HepG2 (cell line): ENCODE data around the gene CAGE1. TPM values are rescaled to one million over a fixed set of nuclear protein-coding genes. Genes with fewer than 3 reads are reported as not detected.

Experiments used
- ATAD3A ChIP-seq: sonication (generic); formaldehyde crosslinking; IDR thresholded peaks from 2 replicates; pipeline ENCODE4 v1.4.0; 2020; ENCODE audit warnings: missing genetic modification reagents
- CREB1 ChIP-seq, 2 experiments: fragments of 450-650 bp in 1 of 2; IDR thresholded peaks; 2 replicates each; pipeline ENCODE4 v1.6.1; 2016 to 2017; ENCODE audit warnings: control low read depth in 1 of 2, mild to moderate bottlenecking in 1 of 2, missing compliant biosample characterization in 1 of 2, missing genetic modification characterization in 1 of 2
- EZH2 ChIP-seq: conservative IDR thresholded peaks from 2 replicates; pipeline ENCODE4 v1.6.1; 2012; ENCODE audit warnings: mild to moderate bottlenecking, low read depth, low read length, moderate library complexity
- FOXK2 ChIP-seq: fragments of 450-650 bp; IDR thresholded peaks from 2 replicates; pipeline ENCODE4 v1.6.1; 2016
- KAT8 ChIP-seq: IDR thresholded peaks from 2 replicates; pipeline ENCODE4 v1.6.1; 2016; ENCODE audit warnings: missing genetic modification reagents, missing compliant biosample characterization
- MED1 ChIP-seq: sonication (generic); formaldehyde crosslinking; IDR thresholded peaks from 2 replicates; pipeline ENCODE4 v1.4.0; 2020; ENCODE audit warnings: missing genetic modification reagents
- NCOA1 ChIP-seq: sonication (generic); formaldehyde crosslinking; IDR thresholded peaks from 2 replicates; pipeline ENCODE4 v1.9.0; 2021; ENCODE audit warnings: missing genetic modification reagents
- PAF1 ChIP-seq: IDR thresholded peaks from 2 replicates; pipeline ENCODE4 v1.6.1; 2016; ENCODE audit warnings: missing genetic modification reagents, missing compliant biosample characterization
- PHB2 ChIP-seq: fragments of 450-650 bp; IDR thresholded peaks from 2 replicates; pipeline ENCODE4 v1.6.1; 2018; ENCODE audit not compliant: partially characterized antibody
- SOX13 ChIP-seq, 3 experiments: fragments of 450-650 bp in 1 of 3; sonication (generic) in 1 of 3; formaldehyde crosslinking in 1 of 3; IDR thresholded peaks in 2 of 3; conservative IDR thresholded peaks in 1 of 3; 2 replicates each; pipeline versions ENCODE4 v1.5.0 to v1.6.1; 2016 to 2020; ENCODE audit warnings: antibody characterized with exemption in 1 of 3, mild to moderate bottlenecking in 1 of 3, missing compliant biosample characterization in 1 of 3, missing genetic modification reagents in 1 of 3, moderate library complexity in 1 of 3
- TSC22D2 ChIP-seq: sonication (generic); formaldehyde crosslinking; IDR thresholded peaks from 2 replicates; pipeline ENCODE4 v1.5.1; 2020; ENCODE audit warnings: missing genetic modification reagents, mild to moderate bottlenecking, borderline replicate concordance
- ZC3H4 ChIP-seq: sonication (generic); formaldehyde crosslinking; IDR thresholded peaks from 2 replicates; pipeline ENCODE4 v1.4.0; 2020; ENCODE audit warnings: missing genetic modification reagents, borderline replicate concordance
- ZMYM2 ChIP-seq: sonication (generic); formaldehyde crosslinking; IDR thresholded peaks from 2 replicates; pipeline ENCODE4 v1.8.0; 2022; ENCODE audit warnings: mild to moderate bottlenecking, missing genetic modification reagents
- ZNF234 ChIP-seq: sonication (generic); formaldehyde crosslinking; conservative IDR thresholded peaks from 2 replicates; pipeline ENCODE4 v1.5.1; 2020; ENCODE audit warnings: mild to moderate bottlenecking, missing genetic modification reagents
- ZNF430 ChIP-seq: sonication (generic); formaldehyde crosslinking; IDR thresholded peaks from 2 replicates; pipeline ENCODE4 v1.9.0; 2021; ENCODE audit warnings: mild to moderate bottlenecking, missing genetic modification reagents
- ZNF547 ChIP-seq: sonication (generic); formaldehyde crosslinking; IDR thresholded peaks from 2 replicates; pipeline ENCODE4 v1.5.1; 2020; ENCODE audit warnings: mild to moderate bottlenecking, missing genetic modification reagents
- ZNF646 ChIP-seq: sonication (generic); formaldehyde crosslinking; IDR thresholded peaks from 2 replicates; pipeline ENCODE4 v1.9.0; 2021; ENCODE audit warnings: mild to moderate bottlenecking, missing genetic modification reagents
- ZNF772 ChIP-seq: sonication (generic); formaldehyde crosslinking; IDR thresholded peaks from 2 replicates; pipeline ENCODE4 v1.5.0; 2020; ENCODE audit warnings: mild to moderate bottlenecking, missing genetic modification reagents
- ZSCAN22 ChIP-seq: sonication (generic); formaldehyde crosslinking; IDR thresholded peaks from 2 replicates; pipeline ENCODE4 v1.4.0; 2020; ENCODE audit warnings: mild to moderate bottlenecking, missing genetic modification reagents
- polyA plus RNA-seq, 8 experiments: library from polyadenylated mRNA; depleted of rRNA in 3 of 8; stranded (reverse) in 7 of 8; unstranded in 1 of 8; fragments of >200 nt; fragmentation: Illumina TruSeq in 4 of 8; extraction: Trizol in 4 of 8; gene quantifications; 2 replicates each; pipeline versions ENCODE4 v1.2.1 to v1.2.3, GENCODE V29; 2011 to 2016; ENCODE audit warnings: low read depth in 4 of 8, missing spikeins in 1 of 8, mixed read lengths in 1 of 8; ENCODE audit not compliant: insufficient read depth in 1 of 8
- total RNA-seq, 5 experiments: library from RNA; depleted of rRNA; stranded (reverse); fragments of >200 nt; fragmentation: Illumina TruSeq; extraction: Trizol; gene quantifications; 2 replicates each; pipeline ENCODE4 v1.2.3, GENCODE V29; 2016; ENCODE audit warnings: low read depth in 1 of 5
- TF ChIP-seq, protein P1 (sequence below): sonication (generic); formaldehyde crosslinking; IDR thresholded peaks from 2 replicates; pipeline ENCODE4 v1.4.0; 2020; ENCODE audit warnings: missing genetic modification reagents, borderline replicate concordance
- TF ChIP-seq, protein P2 (sequence below): sonication (generic); formaldehyde crosslinking; IDR thresholded peaks from 2 replicates; pipeline ENCODE4 v1.4.0; 2020; ENCODE audit warnings: mild to moderate bottlenecking, missing genetic modification reagents

The CAGE1 gene
- total and polyA plus RNA-seq, 2 of the 13 experiments (the other 11 are each of a cell fraction or from before 2014, with no cell fraction given) = 0.03 to 0.15 TPM

- no peak for TF ChIP-seq TSC22D2
- no peak for TF ChIP-seq KAT8 (CRISPR knock-in tag)
- TF ChIP-seq ZSCAN22 (CRISPR knock-in tag) = no peak
- no peak for TF ChIP-seq NCOA1
- peak; percentile 28; the same call in 1 of the 2 replicates for TF ChIP-seq FOXK2
- no peak for TF ChIP-seq ZNF430 (CRISPR knock-in tag)
- TF ChIP-seq MED1 = peak; percentile 47
- no peak for TF ChIP-seq EZH2
- no peak for TF ChIP-seq CREB1 (IDR thresholded peaks at IDR 0.05)
- TF ChIP-seq CREB1 (CRISPR knock-in tag; IDR thresholded peaks at IDR 0.05) = no peak
- TF ChIP-seq ZNF646 (CRISPR knock-in tag) = no peak; the same call in 1 of the 2 replicates
- peak; percentile 76 for TF ChIP-seq SOX13 (IDR thresholded peaks at IDR 0.05)
- peak in 1 of 2 experiments; percentile 75; a peak in 2 of 4 replicates for TF ChIP-seq SOX13 (CRISPR knock-in tag; conservative IDR thresholded peaks at IDR 0.05 in 1 of 2, IDR thresholded peaks at IDR 0.05 in 1 of 2)
- TF ChIP-seq, protein P1, sequence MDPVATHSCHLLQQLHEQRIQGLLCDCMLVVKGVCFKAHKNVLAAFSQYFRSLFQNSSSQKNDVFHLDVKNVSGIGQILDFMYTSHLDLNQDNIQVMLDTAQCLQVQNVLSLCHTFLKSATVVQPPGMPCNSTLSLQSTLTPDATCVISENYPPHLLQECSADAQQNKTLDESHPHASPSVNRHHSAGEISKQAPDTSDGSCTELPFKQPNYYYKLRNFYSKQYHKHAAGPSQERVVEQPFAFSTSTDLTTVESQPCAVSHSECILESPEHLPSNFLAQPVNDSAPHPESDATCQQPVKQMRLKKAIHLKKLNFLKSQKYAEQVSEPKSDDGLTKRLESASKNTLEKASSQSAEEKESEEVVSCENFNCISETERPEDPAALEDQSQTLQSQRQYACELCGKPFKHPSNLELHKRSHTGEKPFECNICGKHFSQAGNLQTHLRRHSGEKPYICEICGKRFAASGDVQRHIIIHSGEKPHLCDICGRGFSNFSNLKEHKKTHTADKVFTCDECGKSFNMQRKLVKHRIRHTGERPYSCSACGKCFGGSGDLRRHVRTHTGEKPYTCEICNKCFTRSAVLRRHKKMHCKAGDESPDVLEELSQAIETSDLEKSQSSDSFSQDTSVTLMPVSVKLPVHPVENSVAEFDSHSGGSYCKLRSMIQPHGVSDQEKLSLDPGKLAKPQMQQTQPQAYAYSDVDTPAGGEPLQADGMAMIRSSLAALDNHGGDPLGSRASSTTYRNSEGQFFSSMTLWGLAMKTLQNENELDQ (CRISPR knock-in tag) = no peak
- TF ChIP-seq, protein P2, sequence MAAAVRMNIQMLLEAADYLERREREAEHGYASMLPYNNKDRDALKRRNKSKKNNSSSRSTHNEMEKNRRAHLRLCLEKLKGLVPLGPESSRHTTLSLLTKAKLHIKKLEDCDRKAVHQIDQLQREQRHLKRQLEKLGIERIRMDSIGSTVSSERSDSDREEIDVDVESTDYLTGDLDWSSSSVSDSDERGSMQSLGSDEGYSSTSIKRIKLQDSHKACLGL (CRISPR knock-in tag) = no peak
- TF ChIP-seq PAF1 (CRISPR knock-in tag) = no peak
- peak; percentile 90 for TF ChIP-seq ZMYM2 (CRISPR knock-in tag)
- TF ChIP-seq PHB2 = no peak
- TF ChIP-seq ZC3H4 (CRISPR knock-in tag) = no peak
- TF ChIP-seq ZNF772 (CRISPR knock-in tag) = no peak
- no peak for TF ChIP-seq ATAD3A (CRISPR knock-in tag)
- no peak for TF ChIP-seq ZNF234 (CRISPR knock-in tag)
- TF ChIP-seq ZNF547 (CRISPR knock-in tag) = no peak
These were observed 37.1 kb upstream of the CAGE1 start (continued) for GRCh38 chr6:7426447-7427169.
